Gastroesophageal sphincter (tissue), 4 donors: ENCODE data around the gene NBEA. TPM values are rescaled to one million over a fixed set of nuclear protein-coding genes. Genes with fewer than 3 reads are reported as not detected.

Source experiments
- ATAC-seq: fragments of 150-250 bp; one replicate; pipeline ENCODE4 v1.9.1; 2016; ENCODE audit warnings: mild to moderate bottlenecking, moderate library complexity
- H3K27ac ChIP-seq, 4 donors: fragments of 200-600 bp; sonication (generic) in 3 of 4; 1 replicate in 3 of 4; 2 replicates in 1 of 4; pipeline ENCODE4 v1.5.1; 2016 to 2019
- H3K27me3 ChIP-seq: fragments of 200-600 bp; sonication (generic); one replicate; pipeline ENCODE4 v1.5.1; 2019
- H3K36me3 ChIP-seq, 2 donors: fragments of 200-600 bp; sonication (generic); one replicate each; pipeline ENCODE4 v1.5.1; 2019; ENCODE audit warnings: control low read depth in 1 of 2
- H3K4me1 ChIP-seq, 3 donors: fragments of 200-600 bp; sonication (generic); 1 replicate in 2 of 3; 2 replicates in 1 of 3; pipeline ENCODE4 v1.5.1; 2016 to 2019; ENCODE audit warnings: control low read depth in 2 of 3
- H3K4me3 ChIP-seq, 2 donors: fragments of 200-600 bp; sonication (generic); one replicate each; pipeline ENCODE4 v1.5.1; 2019; ENCODE audit warnings: mild to moderate bottlenecking in 1 of 2, moderate library complexity in 1 of 2
- H3K9me3 ChIP-seq, 3 donors: fragments of 200-600 bp; sonication (generic); one replicate each; pipeline ENCODE4 v1.5.1; 2017 to 2019; ENCODE audit warnings: control low read depth in 2 of 3
- CTCF ChIP-seq, 4 experiments: fragments of 200-600 bp in 2 of 4; fragments of 450-650 bp in 2 of 4; sonication (generic) in 1 of 4; IDR thresholded peaks; one replicate each; pipeline ENCODE4 v1.5.1; 2017 to 2019; ENCODE audit warnings: antibody characterized with exemption in 4 of 4, mild to moderate bottlenecking in 2 of 4, moderate library complexity in 2 of 4
- EP300 ChIP-seq: sonication (generic); formaldehyde crosslinking; IDR thresholded peaks from one replicate; pipeline ENCODE4 v1.6.1; 2017; ENCODE audit warnings: antibody characterized with exemption, mild to moderate bottlenecking
- POLR2A ChIP-seq, 2 donors: fragments of 450-650 bp; IDR thresholded peaks; one replicate each; pipeline ENCODE4 v1.6.1; 2017; ENCODE audit warnings: antibody characterized with exemption in 2 of 2, mild to moderate bottlenecking in 2 of 2, moderate library complexity in 1 of 2
- POLR2AphosphoS5 ChIP-seq: sonication (generic); formaldehyde crosslinking; IDR thresholded peaks from one replicate; pipeline ENCODE4 v1.6.1; 2017; ENCODE audit warnings: antibody characterized with exemption
- WGBS, 2 donors: methylation state at CpG; one replicate each; pipeline ENCODE4 v1.1.5; 2018; ENCODE audit warnings: low coverage in 1 of 2; 5-methylcytosine and 5-hydroxymethylcytosine counted together
- total RNA-seq, 4 donors: library from RNA; depleted of rRNA; stranded (reverse); fragments of >200 nt; gene quantifications; one replicate each; pipeline ENCODE4 v1.1.0, GENCODE V29; 2016

Gene NBEA
- total RNA-seq, 4 donors from 2014 or later, result 24.8 to 52.1 (median 35.4) TPM

GRCh38 chr13:35367586-35367985 lies 425.5 kb downstream of the NBEA start:
- Histone ChIP-seq H3K27me3 (no peaks in the 10 kb centered on the region), H3K4me1 (no peaks in the 10 kb centered on the region), H3K9me3 (peaks cover 0 to 31% (median 0%) of the 10 kb centered on the region in 3 donors), H3K4me3 (no peak overlapping the region), H3K27ac (no peak overlapping the region), H3K36me3 (no peaks in the 10 kb centered on the region)
- no peak for ATAC-seq
- no peak for TF ChIP-seq CTCF (IDR thresholded peaks at IDR 0.05)
- TF ChIP-seq EP300, result no peak
- no peak for TF ChIP-seq POLR2AphosphoS5
- TF ChIP-seq POLR2A (IDR thresholded peaks at IDR 0.05), result no peak
- 42 to 55% methylated on average over 2 of the region's 2 CpGs for WGBS, 2 donors

GRCh38 chr13:35378939-35379338 lies 436.9 kb downstream of the NBEA start:
- H3K27me3 ChIP-seq, result no peaks in the 10 kb centered on the region
- H3K27ac ChIP-seq, result no peak overlapping the region
- no peak for ATAC-seq
- no peak for TF ChIP-seq POLR2A (IDR thresholded peaks at IDR 0.05)
- no peaks in the 10 kb centered on the region for H3K36me3 ChIP-seq
- no peaks in the 10 kb centered on the region for H3K9me3 ChIP-seq
- H3K4me1 ChIP-seq, result no peaks in the 10 kb centered on the region
- no peak overlapping the region for H3K4me3 ChIP-seq

- Histone ChIP-seq H3K27me3 (no peaks in the 10 kb centered on the region), H3K36me3 (no peaks in the 10 kb centered on the region), H3K27ac (no peak overlapping the region), H3K4me1 (no peaks in the 10 kb centered on the region), H3K9me3 (no peaks in the 10 kb centered on the region), H3K4me3 (no peak overlapping the region)
- TF ChIP-seq CTCF (IDR thresholded peaks at IDR 0.05) (no peak), EP300 (no peak), POLR2AphosphoS5 (no peak), POLR2A (IDR thresholded peaks at IDR 0.05) (no peak)
- no peak for ATAC-seq
These were observed 437.6 kb downstream of the NBEA start for GRCh38 chr13:35379663-35380062.

GRCh38 chr13:35387682-35388250 lies 445.7 kb downstream of the NBEA start:
- H3K4me3 ChIP-seq, result no peak overlapping the region
- no peaks in the 10 kb centered on the region for H3K36me3 ChIP-seq
- no peak for ATAC-seq
- no peaks in the 10 kb centered on the region for H3K9me3 ChIP-seq
- H3K27ac ChIP-seq, result no peak overlapping the region
- 76 to 88% methylated on average over 6 of the region's 6 CpGs for WGBS, 2 donors
- peaks cover 0 to 15% (median 0%) of the 10 kb centered on the region in 3 donors for H3K4me1 ChIP-seq
- H3K27me3 ChIP-seq, result no peaks in the 10 kb centered on the region
- TF ChIP-seq POLR2AphosphoS5 (no peak), POLR2A (IDR thresholded peaks at IDR 0.05) (no peak), CTCF (IDR thresholded peaks at IDR 0.05) (no peak)

GRCh38 chr13:35388441-35389355 lies 446.6 kb downstream of the NBEA start:
- no peak for ATAC-seq
- Histone ChIP-seq H3K36me3 (no peaks in the 10 kb centered on the region), H3K27me3 (no peaks in the 10 kb centered on the region), H3K9me3 (no peaks in the 10 kb centered on the region), H3K27ac (no peak overlapping the region), H3K4me1 (peaks cover 0 to 15% (median 0%) of the 10 kb centered on the region in 3 donors), H3K4me3 (no peak overlapping the region)
- 35% methylated on average over 3 to 5 of the region's 5 CpGs for WGBS, 2 donors
- TF ChIP-seq POLR2A (IDR thresholded peaks at IDR 0.05) (no peak), EP300 (no peak)

- no peak overlapping the region for H3K27ac ChIP-seq
- TF ChIP-seq EP300, result no peak
- no peak for TF ChIP-seq CTCF (IDR thresholded peaks at IDR 0.05)
- no peak for TF ChIP-seq POLR2AphosphoS5
- TF ChIP-seq POLR2A (IDR thresholded peaks at IDR 0.05), result no peak
- peaks cover 0 to 15% (median 0%) of the 10 kb centered on the region in 3 donors for H3K4me1 ChIP-seq
- no peaks in the 10 kb centered on the region for H3K36me3 ChIP-seq
- ATAC-seq, result no peak
- H3K9me3 ChIP-seq, result no peaks in the 10 kb centered on the region
- H3K4me3 ChIP-seq, result no peak overlapping the region
- no peaks in the 10 kb centered on the region for H3K27me3 ChIP-seq
These were observed 447.5 kb downstream of the NBEA start for GRCh38 chr13:35389535-35389934.
